PC-3 (cell line): Measurements from ENCODE around the gene ZNF221. TPM values are rescaled to one million over a fixed set of nuclear protein-coding genes. Genes with fewer than 3 reads are reported as not detected.
"Not testable (repeated sequence)": the region's sequence is repeated elsewhere in the genome, so short reads cannot be mapped to it uniquely, and the experiment has no call there.

Experiments
- ATAC-seq: fragments of 200-7000 bp; cut with Tn5 transposase; 2 replicates; pipeline ENCODE4 v1.9.1; 2020; ENCODE audit warnings: mild to moderate bottlenecking, moderate library complexity
- BruUV-seq: library from RNA; stranded (reverse); fragments of 400-500 nt; replicated peaks from 2 replicates; lab custom pipeline; 2021; lab: Mats Ljungman, UMichigan
- CTCF ChIA-PET: fragments of 300-600 bp; sonication (Branson Sonifier 250); formaldehyde crosslinking; loops from one replicate; lab custom pipeline; 2022; ENCODE audit warnings: antibody characterized with exemption; lab: Charles Lee
- POLR2A ChIA-PET: fragments of 300-600 bp; sonication (Branson Sonifier 250); formaldehyde crosslinking; loops from one replicate; lab custom pipeline; 2022; ENCODE audit warnings: antibody characterized with exemption; ENCODE audit not compliant: unreplicated experiment; lab: Charles Lee
- DNase-seq: peaks from one replicate; pipeline ENCODE4 v3.0.0-alpha.2; 2015
- H2AFZ ChIP-seq: fragments of 300-600 bp; sonication (generic); 2 replicates; pipeline ENCODE4 v1.6.0; 2016; ENCODE audit warnings: antibody characterized with exemption, low read length
- H3F3A ChIP-seq: fragments of 300-600 bp; sonication (generic); one replicate; pipeline ENCODE4 v1.6.0; 2017; ENCODE audit warnings: antibody characterized with exemption, low read length, control low read depth, mild to moderate bottlenecking; ENCODE audit not compliant: unreplicated experiment
- H3K27ac ChIP-seq: fragments of 300-600 bp; sonication (generic); 2 replicates; pipeline ENCODE4 v1.5.1; 2016; ENCODE audit warnings: mild to moderate bottlenecking, low read length
- H3K27me3 ChIP-seq: fragments of 300-600 bp; sonication (generic); 2 replicates; pipeline ENCODE4 v1.6.1; 2016; ENCODE audit warnings: low read length, mixed read lengths
- H3K36me3 ChIP-seq: fragments of 300-600 bp; sonication (generic); 2 replicates; pipeline ENCODE4 v1.6.1; 2016; ENCODE audit warnings: low read depth, mixed run types, low read length, mixed read lengths
- H3K4me1 ChIP-seq: fragments of 300-600 bp; sonication (generic); 2 replicates; pipeline ENCODE4 v1.5.1; 2016; ENCODE audit warnings: low read length; ENCODE audit not compliant: insufficient read depth
- H3K4me2 ChIP-seq: fragments of 300-600 bp; sonication (generic); 2 replicates; pipeline ENCODE4 v1.6.0; 2016; ENCODE audit warnings: low read length
- H3K4me3 ChIP-seq: fragments of 300-600 bp; sonication (generic); 2 replicates; pipeline ENCODE4 v1.5.1; 2016; ENCODE audit warnings: mild to moderate bottlenecking, low read length, mixed read lengths
- H3K79me2 ChIP-seq: fragments of 300-600 bp; sonication (generic); 2 replicates; pipeline ENCODE4 v1.6.1; 2017; ENCODE audit warnings: low read length, mixed read lengths
- H3K9ac ChIP-seq: fragments of 300-600 bp; sonication (generic); 2 replicates; pipeline ENCODE4 v1.6.0; 2016; ENCODE audit warnings: mild to moderate bottlenecking, low read length
- H3K9me2 ChIP-seq: fragments of 300-600 bp; sonication (generic); replicated peaks from 2 replicates; pipeline ENCODE4 v1.6.1; 2016; ENCODE audit warnings: mixed run types, low read length, mixed read lengths
- H3K9me3 ChIP-seq: fragments of 300-600 bp; sonication (generic); 2 replicates; pipeline ENCODE4 v1.6.1; 2016; ENCODE audit warnings: low read length, mixed read lengths
- H4K20me1 ChIP-seq: fragments of 300-600 bp; sonication (generic); 2 replicates; pipeline ENCODE4 v1.6.1; 2016; ENCODE audit warnings: low read length, mixed read lengths
- EZH2 ChIP-seq: fragments of 300-600 bp; sonication (generic); IDR thresholded peaks from one replicate; pipeline ENCODE4 v1.6.1; 2017; ENCODE audit warnings: antibody characterized with exemption, mild to moderate bottlenecking, low read length; ENCODE audit not compliant: unreplicated experiment
- EZH2phosphoT487 ChIP-seq: fragments of 300-600 bp; sonication (generic); IDR thresholded peaks from 2 replicates; pipeline ENCODE4 v1.6.1; 2018; ENCODE audit warnings: mild to moderate bottlenecking, antibody characterized with exemption, low read length, borderline replicate concordance
- intact Hi-C: fragments of 100-400 bp; cut with micrococcal nuclease; formaldehyde crosslinking; loops from 2 replicates; pipeline ENCODE4 v1.9.0; 2023
- total RNA-seq: library from RNA; depleted of rRNA; stranded (reverse); fragments of >200 nt; gene quantifications from 2 replicates; pipeline ENCODE4 v1.2.3, GENCODE V29; 2014
- TF ChIP-seq, protein P1 (sequence below): fragments of 300-600 bp; sonication (generic); conservative IDR thresholded peaks from 2 replicates; pipeline ENCODE4 v1.5.1; 2017; ENCODE audit warnings: antibody characterized with exemption, low read depth, mild to moderate bottlenecking, low read length

Gene ZNF221
- total RNA-seq, 1 experiment from 2014 or later = 0.55 TPM

- no peaks in the 10 kb centered on the region for H3K79me2 ChIP-seq
- H3K27ac ChIP-seq = no peak overlapping the region
- ChIA-PET CTCF (no interaction called here), POLR2A (no interaction called here)
- ATAC-seq (no peak), DNase-seq (no peak)
- intact Hi-C loops = no loop called here
- no peaks in the 10 kb centered on the region for H3K9me2 ChIP-seq
- H3K4me2 ChIP-seq = no peak overlapping the region
- H3F3A ChIP-seq = no peaks in the 10 kb centered on the region
- no peak overlapping the region for H3K9ac ChIP-seq
- H3K4me3 ChIP-seq = no peak overlapping the region
- H3K27me3 ChIP-seq = no peaks in the 10 kb centered on the region
- H2AFZ ChIP-seq = no peak overlapping the region
- no peaks in the 10 kb centered on the region for H3K36me3 ChIP-seq
- no TSS peak for BruUV-seq
- 0 out of 2 replicates have a peak, but pooled peaks cover 5% of the 10 kb centered on the region for H3K9me3 ChIP-seq
- H3K4me1 ChIP-seq = no peaks in the 10 kb centered on the region
- TF ChIP-seq EZH2 = no peak
- TF ChIP-seq, protein P1, sequence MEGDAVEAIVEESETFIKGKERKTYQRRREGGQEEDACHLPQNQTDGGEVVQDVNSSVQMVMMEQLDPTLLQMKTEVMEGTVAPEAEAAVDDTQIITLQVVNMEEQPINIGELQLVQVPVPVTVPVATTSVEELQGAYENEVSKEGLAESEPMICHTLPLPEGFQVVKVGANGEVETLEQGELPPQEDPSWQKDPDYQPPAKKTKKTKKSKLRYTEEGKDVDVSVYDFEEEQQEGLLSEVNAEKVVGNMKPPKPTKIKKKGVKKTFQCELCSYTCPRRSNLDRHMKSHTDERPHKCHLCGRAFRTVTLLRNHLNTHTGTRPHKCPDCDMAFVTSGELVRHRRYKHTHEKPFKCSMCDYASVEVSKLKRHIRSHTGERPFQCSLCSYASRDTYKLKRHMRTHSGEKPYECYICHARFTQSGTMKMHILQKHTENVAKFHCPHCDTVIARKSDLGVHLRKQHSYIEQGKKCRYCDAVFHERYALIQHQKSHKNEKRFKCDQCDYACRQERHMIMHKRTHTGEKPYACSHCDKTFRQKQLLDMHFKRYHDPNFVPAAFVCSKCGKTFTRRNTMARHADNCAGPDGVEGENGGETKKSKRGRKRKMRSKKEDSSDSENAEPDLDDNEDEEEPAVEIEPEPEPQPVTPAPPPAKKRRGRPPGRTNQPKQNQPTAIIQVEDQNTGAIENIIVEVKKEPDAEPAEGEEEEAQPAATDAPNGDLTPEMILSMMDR = no peak
- no peak for TF ChIP-seq EZH2phosphoT487
- H4K20me1 ChIP-seq = no peaks in the 10 kb centered on the region
Observed at GRCh38 chr19:43940719-43941118, 10.3 kb upstream of the ZNF221 start.

DNA sequence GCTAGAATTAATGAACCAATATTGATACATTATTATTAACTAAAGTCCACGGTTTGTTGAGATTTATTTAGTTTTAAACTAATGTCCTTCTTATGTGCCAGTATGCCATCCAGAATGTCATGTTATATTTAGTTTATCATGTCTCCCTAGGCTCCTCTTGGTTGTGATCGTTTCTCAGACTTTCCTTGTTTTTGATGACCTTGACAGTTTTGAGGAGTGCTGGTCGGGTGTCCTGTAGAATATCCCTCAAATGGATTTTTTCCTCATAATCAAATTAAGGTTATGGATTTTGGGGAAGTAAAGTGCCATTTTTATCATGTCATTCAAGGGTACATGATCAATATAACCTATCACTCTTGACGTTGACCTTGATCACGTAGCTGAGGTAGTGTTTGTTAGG lies 9.8 kb upstream of the ZNF221 start:
- no peaks in the 10 kb centered on the region for H3F3A ChIP-seq
- H3K36me3 ChIP-seq = no peaks in the 10 kb centered on the region
- no peak overlapping the region for H3K4me2 ChIP-seq
- no TSS peak for BruUV-seq
- no peak overlapping the region for H2AFZ ChIP-seq
- no peak overlapping the region for H3K27ac ChIP-seq
- H3K9me2 ChIP-seq = no peaks in the 10 kb centered on the region
- H3K9ac ChIP-seq = no peak overlapping the region
- TF ChIP-seq EZH2 = no peak
- no peak for TF ChIP-seq EZH2phosphoT487
- TF ChIP-seq, protein P1 = no peak
- POLR2A ChIA-PET = no interaction called here
- H4K20me1 ChIP-seq = no peaks in the 10 kb centered on the region
- no peak for DNase-seq
- intact Hi-C loops = no loop called here
- H3K4me1 ChIP-seq = no peaks in the 10 kb centered on the region
- CTCF ChIA-PET = no interaction called here
- no peaks in the 10 kb centered on the region for H3K79me2 ChIP-seq
- H3K4me3 ChIP-seq = no peak overlapping the region
- ATAC-seq = no peak
- 0 out of 2 replicates have a peak, but pooled peaks cover 5% of the 10 kb centered on the region for H3K9me3 ChIP-seq
- H3K27me3 ChIP-seq = no peaks in the 10 kb centered on the region

GRCh38 chr19:43947412-43947811 lies 3.6 kb upstream of the ZNF221 start:
- DNase-seq, H3K4me2 ChIP-seq, H3K4me3 ChIP-seq, H3K4me1 ChIP-seq, H3K79me2 ChIP-seq, H4K20me1 ChIP-seq, H3K27ac ChIP-seq, H3K9ac ChIP-seq, ATAC-seq, H2AFZ ChIP-seq, H3F3A ChIP-seq, CTCF ChIA-PET, H3K9me3 ChIP-seq, H3K36me3 ChIP-seq, BruUV-seq, H3K9me2 ChIP-seq, POLR2A ChIA-PET, H3K27me3 ChIP-seq, intact Hi-C loops: not testable (repeated sequence)

DNA sequence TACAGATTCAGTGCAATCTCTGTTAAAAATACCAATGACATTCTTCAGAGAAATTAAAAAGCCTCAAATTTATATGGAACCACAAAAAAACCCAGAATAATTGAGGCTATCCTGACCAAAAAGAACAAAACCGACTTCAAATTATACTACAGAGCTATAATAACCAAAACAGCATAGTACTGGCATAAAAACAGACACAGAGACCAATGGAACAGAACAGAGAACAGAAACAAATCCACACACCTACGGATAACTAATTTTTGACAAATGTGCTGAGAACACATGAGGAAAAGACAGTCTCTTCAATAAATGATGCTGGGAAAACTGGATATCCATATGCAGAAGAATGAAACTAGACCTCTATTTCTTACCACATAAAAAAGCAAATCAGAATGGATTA lies 1.2 kb upstream of the ZNF221 start:
- H3F3A ChIP-seq, H3K9me3 ChIP-seq, H2AFZ ChIP-seq, H3K27ac ChIP-seq, H3K4me1 ChIP-seq, H4K20me1 ChIP-seq, BruUV-seq, H3K79me2 ChIP-seq, H3K4me2 ChIP-seq, CTCF ChIA-PET, H3K9ac ChIP-seq, H3K9me2 ChIP-seq, H3K27me3 ChIP-seq, H3K36me3 ChIP-seq, DNase-seq, H3K4me3 ChIP-seq, POLR2A ChIA-PET, ATAC-seq: not testable (repeated sequence)
- intact Hi-C loops = loop anchor here (2.0 to 10.0 kb wide), 2 partner anchors 15 to 145 kb away; partner anchors contain the start of genes ZNF224 and ZNF45
